ENCODE measurements around the gene KDM4F.
"Not testable (repeated sequence)": the region's sequence is repeated elsewhere in the genome, so short reads cannot be mapped to it uniquely, and the experiment has no call there.

Gene KDM4F

GRCh38 chr11:95035316-95035715, 13.9 kb upstream of the KDM4F start:
- Histone ChIP-seq H3K4me3 (ENCODE audit: insufficient read depth, low read depth, low read length) (no peak overlapping the region), H3K9me3 (ENCODE audit: control insufficient read depth, low read length) (no peaks in the 10 kb centered on the region), H3K36me3 (ENCODE audit: control insufficient read depth, insufficient read depth, low read length) (no peaks in the 10 kb centered on the region), H3K4me1 (ENCODE audit: control insufficient read depth, insufficient read depth, low read length) (no peaks in the 10 kb centered on the region), H3K27me3 (ENCODE audit: control insufficient read depth, insufficient read depth, low read length, poor library complexity, severe bottlenecking) (no peaks in the 10 kb centered on the region), H3K27ac (ENCODE audit: insufficient read depth, low read depth, low read length, poor library complexity, severe bottlenecking) (no peak overlapping the region)
- WGBS, 2 experiments = 92% methylated on average over 2 of the region's 2 CpGs

- H3K4me1 ChIP-seq (ENCODE audit: control insufficient read depth, insufficient read depth, low read length); H3K27ac ChIP-seq (ENCODE audit: insufficient read depth, low read depth, low read length, poor library complexity, severe bottlenecking); H3K9me3 ChIP-seq (ENCODE audit: control insufficient read depth, low read length); H3K4me3 ChIP-seq (ENCODE audit: insufficient read depth, low read depth, low read length); H3K36me3 ChIP-seq (ENCODE audit: control insufficient read depth, insufficient read depth, low read length); H3K27me3 ChIP-seq (ENCODE audit: control insufficient read depth, insufficient read depth, low read length, poor library complexity, severe bottlenecking): not testable (repeated sequence)
- 95 to 96% methylated on average over 71 of the region's 71 CpGs for WGBS, 2 experiments
Observed at GRCh38 chr11:95037356-95038035, 11.7 kb upstream of the KDM4F start.

GRCh38 chr11:95042239-95042638, 7.0 kb upstream of the KDM4F start:
- Histone ChIP-seq H3K27ac (ENCODE audit: insufficient read depth, low read depth, low read length, poor library complexity, severe bottlenecking) (no peak overlapping the region), H3K4me1 (ENCODE audit: control insufficient read depth, insufficient read depth, low read length) (no peaks in the 10 kb centered on the region), H3K9me3 (ENCODE audit: control insufficient read depth, low read length) (no peaks in the 10 kb centered on the region), H3K27me3 (ENCODE audit: control insufficient read depth, insufficient read depth, low read length, poor library complexity, severe bottlenecking) (no peaks in the 10 kb centered on the region), H3K4me3 (ENCODE audit: insufficient read depth, low read depth, low read length) (no peak overlapping the region), H3K36me3 (ENCODE audit: control insufficient read depth, insufficient read depth, low read length) (no peaks in the 10 kb centered on the region)
- 100% methylated on average over 1 of the region's 1 CpG for WGBS, 2 experiments

GRCh38 chr11:95042906-95043305, 6.3 kb upstream of the KDM4F start:
- 94 to 95% methylated on average over 3 of the region's 3 CpGs for WGBS, 2 experiments

GRCh38 chr11:95044010-95044409, 5.2 kb upstream of the KDM4F start:
- no peak overlapping the region for H3K27ac ChIP-seq (ENCODE audit: insufficient read depth, low read depth, low read length, poor library complexity, severe bottlenecking)
- H3K9me3 ChIP-seq (ENCODE audit: control insufficient read depth, low read length) = no peaks in the 10 kb centered on the region
- WGBS, 2 experiments = 89 to 90% methylated on average over 4 of the region's 4 CpGs
- H3K4me3 ChIP-seq (ENCODE audit: insufficient read depth, low read depth, low read length) = no peak overlapping the region
- no peaks in the 10 kb centered on the region for H3K4me1 ChIP-seq (ENCODE audit: control insufficient read depth, insufficient read depth, low read length)
- H3K36me3 ChIP-seq (ENCODE audit: control insufficient read depth, insufficient read depth, low read length) = no peaks in the 10 kb centered on the region
- H3K27me3 ChIP-seq (ENCODE audit: control insufficient read depth, insufficient read depth, low read length, poor library complexity, severe bottlenecking) = no peaks in the 10 kb centered on the region

More at GRCh38 chr11:95042906-95043305, 6.3 kb upstream of the KDM4F start:
- Histone ChIP-seq H3K36me3 (ENCODE audit: control insufficient read depth, insufficient read depth, low read length) (no peaks in the 10 kb centered on the region), H3K27me3 (ENCODE audit: control insufficient read depth, insufficient read depth, low read length, poor library complexity, severe bottlenecking) (no peaks in the 10 kb centered on the region), H3K27ac (ENCODE audit: insufficient read depth, low read depth, low read length, poor library complexity, severe bottlenecking) (no peak overlapping the region), H3K4me1 (ENCODE audit: control insufficient read depth, insufficient read depth, low read length) (no peaks in the 10 kb centered on the region), H3K9me3 (ENCODE audit: control insufficient read depth, low read length) (no peaks in the 10 kb centered on the region), H3K4me3 (ENCODE audit: insufficient read depth, low read depth, low read length) (no peak overlapping the region)

GRCh38 chr11:95045812-95046211, 3.4 kb upstream of the KDM4F start:
- no peak overlapping the region for H3K27ac ChIP-seq (ENCODE audit: insufficient read depth, low read depth, low read length, poor library complexity, severe bottlenecking)
- H3K27me3 ChIP-seq (ENCODE audit: control insufficient read depth, insufficient read depth, low read length, poor library complexity, severe bottlenecking) = no peaks in the 10 kb centered on the region
- no peaks in the 10 kb centered on the region for H3K4me1 ChIP-seq (ENCODE audit: control insufficient read depth, insufficient read depth, low read length)
- no peaks in the 10 kb centered on the region for H3K9me3 ChIP-seq (ENCODE audit: control insufficient read depth, low read length)
- H3K4me3 ChIP-seq (ENCODE audit: insufficient read depth, low read depth, low read length) = no peak overlapping the region
- H3K36me3 ChIP-seq (ENCODE audit: control insufficient read depth, insufficient read depth, low read length) = no peaks in the 10 kb centered on the region

- Histone ChIP-seq H3K36me3 (ENCODE audit: control insufficient read depth, insufficient read depth, low read length) (no peaks in the 10 kb centered on the region), H3K9me3 (ENCODE audit: control insufficient read depth, low read length) (no peaks in the 10 kb centered on the region), H3K4me1 (ENCODE audit: control insufficient read depth, insufficient read depth, low read length) (no peaks in the 10 kb centered on the region), H3K27me3 (ENCODE audit: control insufficient read depth, insufficient read depth, low read length, poor library complexity, severe bottlenecking) (no peaks in the 10 kb centered on the region), H3K4me3 (ENCODE audit: insufficient read depth, low read depth, low read length) (no peak overlapping the region), H3K27ac (ENCODE audit: insufficient read depth, low read depth, low read length, poor library complexity, severe bottlenecking) (no peak overlapping the region)
- WGBS, 2 experiments = 94 to 96% methylated on average over 22 of the region's 22 CpGs
Observed at GRCh38 chr11:95050595-95051202, 1.5 kb downstream of the KDM4F start.

- no peak overlapping the region for H3K27ac ChIP-seq (ENCODE audit: insufficient read depth, low read depth, low read length, poor library complexity, severe bottlenecking)
- H3K36me3 ChIP-seq (ENCODE audit: control insufficient read depth, insufficient read depth, low read length) = no peaks in the 10 kb centered on the region
- no peaks in the 10 kb centered on the region for H3K27me3 ChIP-seq (ENCODE audit: control insufficient read depth, insufficient read depth, low read length, poor library complexity, severe bottlenecking)
- H3K9me3 ChIP-seq (ENCODE audit: control insufficient read depth, low read length) = no peaks in the 10 kb centered on the region
- H3K4me3 ChIP-seq (ENCODE audit: insufficient read depth, low read depth, low read length) = no peak overlapping the region
- WGBS, 2 experiments = 87 to 93% methylated on average over 2 of the region's 2 CpGs
- H3K4me1 ChIP-seq (ENCODE audit: control insufficient read depth, insufficient read depth, low read length) = no peaks in the 10 kb centered on the region
Observed at GRCh38 chr11:95054356-95054755, 5.1 kb downstream of the KDM4F start.

- no peak overlapping the region for H3K4me3 ChIP-seq (ENCODE audit: insufficient read depth, low read depth, low read length)
- no peaks in the 10 kb centered on the region for H3K27me3 ChIP-seq (ENCODE audit: control insufficient read depth, insufficient read depth, low read length, poor library complexity, severe bottlenecking)
- H3K9me3 ChIP-seq (ENCODE audit: control insufficient read depth, low read length) = no peaks in the 10 kb centered on the region
- H3K4me1 ChIP-seq (ENCODE audit: control insufficient read depth, insufficient read depth, low read length) = no peaks in the 10 kb centered on the region
- 50% methylated on average over 2 of the region's 2 CpGs for WGBS, 2 experiments
- H3K27ac ChIP-seq (ENCODE audit: insufficient read depth, low read depth, low read length, poor library complexity, severe bottlenecking) = no peak overlapping the region
- H3K36me3 ChIP-seq (ENCODE audit: control insufficient read depth, insufficient read depth, low read length) = no peaks in the 10 kb centered on the region
Observed at GRCh38 chr11:95055283-95055897, 6.2 kb downstream of the KDM4F start.

GRCh38 chr11:95057959-95058358, 8.7 kb downstream of the KDM4F start:
- Histone ChIP-seq H3K27me3 (ENCODE audit: control insufficient read depth, insufficient read depth, low read length, poor library complexity, severe bottlenecking) (peaks cover 6% of the 10 kb centered on the region), H3K9me3 (ENCODE audit: control insufficient read depth, low read length) (no peaks in the 10 kb centered on the region), H3K4me1 (ENCODE audit: control insufficient read depth, insufficient read depth, low read length) (no peaks in the 10 kb centered on the region), H3K4me3 (ENCODE audit: insufficient read depth, low read depth, low read length) (no peak overlapping the region), H3K27ac (ENCODE audit: insufficient read depth, low read depth, low read length, poor library complexity, severe bottlenecking) (no peak overlapping the region), H3K36me3 (ENCODE audit: control insufficient read depth, insufficient read depth, low read length) (no peaks in the 10 kb centered on the region)
- 91 to 92% methylated on average over 8 of the region's 8 CpGs for WGBS, 2 experiments

All from ectodermal cell (in vitro differentiated cells).